H1 (cell line): Measurements from ENCODE around the gene PCYT2. TPM values are rescaled to one million over a fixed set of nuclear protein-coding genes. Genes with fewer than 3 reads are reported as not detected.

Source experiments
- CTCF ChIA-PET: fragments of 300-600 bp; sonication (Branson Sonifier 250); formaldehyde crosslinking; loops from one replicate; lab custom pipeline; 2021; ENCODE audit not compliant: partially characterized antibody; lab: Charles Lee
- POLR2A ChIA-PET: fragments of 300-600 bp; sonication (Branson Sonifier 250); formaldehyde crosslinking; loops from one replicate; lab custom pipeline; 2021; ENCODE audit warnings: inconsistent platforms; ENCODE audit not compliant: partially characterized antibody; lab: Charles Lee
- DNase-seq, 2 experiments: peaks; one replicate each; pipeline versions ENCODE4 v3.0.0 to v3.0.0-alpha.2; 2010 to 2022; ENCODE audit warnings: low spot score in 2 of 2, low read depth in 1 of 2, mixed read lengths in 1 of 2
- FAIRE-seq: peaks from 2 replicates; lab custom pipeline; 2011; peaks lifted over from hg19 to GRCh38; lab: Jason Lieb, UNC
- H2AFZ ChIP-seq: 2 replicates; pipeline ENCODE4 v1.8.1; 2012; ENCODE audit warnings: low read length, inconsistent platforms
- H2AK5ac ChIP-seq: 2 replicates; pipeline ENCODE4 v1.6.1; 2013; ENCODE audit warnings: low read depth, low read length
- H2BK120ac ChIP-seq: replicated peaks from 2 replicates; pipeline ENCODE3; 2013; ENCODE audit warnings: low read depth, low read length, inconsistent platforms
- H2BK12ac ChIP-seq: 2 replicates; pipeline ENCODE4 v1.6.1; 2013; ENCODE audit warnings: low read depth, low read length
- H2BK15ac ChIP-seq: 2 replicates; pipeline ENCODE4 v1.6.1; 2013; ENCODE audit warnings: low read length
- H2BK20ac ChIP-seq: 2 replicates; pipeline ENCODE4 v1.6.1; 2013; ENCODE audit warnings: low read length
- H2BK5ac ChIP-seq: 2 replicates; pipeline ENCODE4 v1.6.1; 2013; ENCODE audit warnings: low read depth, low read length
- H3K14ac ChIP-seq: 2 replicates; pipeline ENCODE4 v1.6.1; 2013; ENCODE audit warnings: inconsistent platforms; ENCODE audit not compliant: insufficient read length
- H3K18ac ChIP-seq: 2 replicates; pipeline ENCODE4 v1.6.1; 2013; ENCODE audit warnings: low read length; ENCODE audit errors: extremely low read depth
- H3K23ac ChIP-seq: 2 replicates; pipeline ENCODE4 v1.6.1; 2013; ENCODE audit warnings: inconsistent platforms; ENCODE audit not compliant: insufficient read length
- H3K23me2 ChIP-seq: 2 replicates; pipeline ENCODE4 v1.6.1; 2013; ENCODE audit warnings: low read depth, low read length
- H3K27ac ChIP-seq: 2 replicates; pipeline ENCODE4 v1.6.1; 2011; ENCODE audit warnings: low read depth, low read length, inconsistent platforms
- H3K27me3 ChIP-seq, 4 experiments: replicated peaks in 1 of 4; 1 replicate in 1 of 4; 2 replicates in 3 of 4; pipeline versions ENCODE4 v1.6.1 to v1.8.1; 2011 to 2013; ENCODE audit warnings: low read length in 3 of 4, mild to moderate bottlenecking in 3 of 4, inconsistent platforms in 2 of 4, mixed read lengths in 2 of 4, moderate library complexity in 1 of 4; ENCODE audit not compliant: control insufficient read depth in 3 of 4, insufficient read depth in 3 of 4; ENCODE audit errors: extremely low read depth in 1 of 4
- H3K36me3 ChIP-seq, 4 experiments: 2 replicates each; pipeline versions ENCODE4 v1.6.1 to v1.8.1; 2011 to 2013; ENCODE audit warnings: mild to moderate bottlenecking in 4 of 4, low read length in 3 of 4, moderate library complexity in 2 of 4, control low read depth in 1 of 4, inconsistent platforms in 1 of 4; ENCODE audit not compliant: insufficient read depth in 4 of 4, control insufficient read depth in 2 of 4
- H3K4ac ChIP-seq: replicated peaks from 2 replicates; pipeline ENCODE3; 2013; ENCODE audit warnings: low read length, low read depth, mixed read lengths, inconsistent platforms; ENCODE audit not compliant: insufficient read length
- H3K4me1 ChIP-seq, 4 experiments: replicated peaks in 1 of 4; 1 replicate in 1 of 4; 2 replicates in 3 of 4; pipeline versions ENCODE4 v1.6.1 to v1.8.1; 2011 to 2013; ENCODE audit warnings: low read length in 3 of 4, inconsistent platforms in 2 of 4, mixed read lengths in 1 of 4; ENCODE audit not compliant: insufficient read depth in 4 of 4, control insufficient read depth in 3 of 4
- H3K4me2 ChIP-seq, 2 experiments: 2 replicates each; pipeline versions ENCODE4 v1.6.1 to v1.8.1; 2011 to 2013; ENCODE audit warnings: low read depth in 2 of 2, low read length in 2 of 2, control low read depth in 1 of 2, inconsistent platforms in 1 of 2, mild to moderate bottlenecking in 1 of 2; ENCODE audit not compliant: insufficient read depth in 1 of 2
- H3K4me3 ChIP-seq, 4 experiments: fragments of 200-600, 300-600 bp in 1 of 4; sonication (generic), shearing (Covaris generic), sonication (Bioruptor Twin) in 1 of 4; 2 replicates each; pipeline versions ENCODE4 v1.5.1 to v1.8.1; 2011 to 2016; ENCODE audit warnings: low read length in 4 of 4, low read depth in 3 of 4, control low read depth in 2 of 4, inconsistent platforms in 2 of 4, mild to moderate bottlenecking in 2 of 4, mixed read lengths in 1 of 4, moderate library complexity in 1 of 4; ENCODE audit not compliant: insufficient read depth in 2 of 4; ENCODE audit errors: extremely low read depth in 1 of 4
- H3K56ac ChIP-seq: replicated peaks from 2 replicates; pipeline ENCODE3; 2013; ENCODE audit warnings: low read depth, mild to moderate bottlenecking, mixed read lengths, low read length, inconsistent platforms; ENCODE audit not compliant: insufficient read length
- H3K79me1 ChIP-seq: 2 replicates; pipeline ENCODE4 v1.6.1; 2013; ENCODE audit warnings: low read depth, low read length, control low read depth
- H3K79me2 ChIP-seq, 2 experiments: 2 replicates each; pipeline versions ENCODE4 v1.6.1 to v1.8.1; 2012 to 2013; ENCODE audit warnings: low read length in 2 of 2, mild to moderate bottlenecking in 2 of 2, inconsistent platforms in 1 of 2; ENCODE audit not compliant: insufficient read depth in 2 of 2, control insufficient read depth in 1 of 2
- H3K9ac ChIP-seq, 4 experiments: replicated peaks in 1 of 4; 1 replicate in 1 of 4; 2 replicates in 3 of 4; pipeline versions ENCODE4 v1.6.1 to v1.8.1; 2011 to 2013; ENCODE audit warnings: low read depth in 3 of 4, low read length in 3 of 4, control low read depth in 2 of 4, mild to moderate bottlenecking in 2 of 4, moderate library complexity in 2 of 4, inconsistent platforms in 1 of 4; ENCODE audit errors: extremely low read depth in 1 of 4
- H3K9me3 ChIP-seq, 2 experiments: 2 replicates each; pipeline versions ENCODE4 v1.6.1 to v1.8.1; 2012 to 2013; ENCODE audit warnings: mild to moderate bottlenecking in 2 of 2, moderate library complexity in 2 of 2, control low read depth in 1 of 2, inconsistent platforms in 1 of 2, low read depth in 1 of 2, low read length in 1 of 2, mixed read lengths in 1 of 2; ENCODE audit not compliant: insufficient read depth in 2 of 2
- H4K20me1 ChIP-seq, 2 experiments: replicated peaks in 1 of 2; 2 replicates each; pipeline versions ENCODE3 to v1.8.1; 2011 to 2013; ENCODE audit warnings: inconsistent platforms in 2 of 2, low read length in 2 of 2, mild to moderate bottlenecking in 1 of 2; ENCODE audit not compliant: insufficient read depth in 2 of 2, control insufficient read depth in 1 of 2
- H4K5ac ChIP-seq: 2 replicates; pipeline ENCODE4 v1.6.1; 2013; ENCODE audit warnings: low read length, low read depth, mixed read lengths, inconsistent platforms; ENCODE audit not compliant: insufficient read length
- H4K8ac ChIP-seq: 2 replicates; pipeline ENCODE4 v1.8.0; 2013; ENCODE audit warnings: mild to moderate bottlenecking, moderate library complexity, low read length, inconsistent platforms; ENCODE audit not compliant: insufficient read depth; ENCODE audit errors: extremely low read depth
- H4K91ac ChIP-seq: replicated peaks from 2 replicates; pipeline ENCODE3; 2013; ENCODE audit warnings: low read length, mixed read lengths, inconsistent platforms; ENCODE audit not compliant: insufficient read length
- ATF3 ChIP-seq: IDR thresholded peaks from 2 replicates; pipeline ENCODE4 v1.6.1; 2011; ENCODE audit warnings: low read depth, mild to moderate bottlenecking, low read length; ENCODE audit not compliant: insufficient read depth
- BRCA1 ChIP-seq: IDR thresholded peaks from 2 replicates; pipeline ENCODE4 v1.6.1; 2012; ENCODE audit warnings: low read depth, low read length, improper control_type of control experiment
- CHD1 ChIP-seq: IDR thresholded peaks from 2 replicates; pipeline ENCODE4 v1.6.1; 2012; ENCODE audit warnings: low read depth, low read length, improper control_type of control experiment
- CTCF ChIP-seq, 3 experiments: IDR thresholded peaks; 1 replicate in 2 of 3; 2 replicates in 1 of 3; pipeline versions ENCODE4 v1.5.1 to v1.6.1; 2011; ENCODE audit warnings: low read length in 3 of 3, mild to moderate bottlenecking in 3 of 3, inconsistent platforms in 2 of 3, low read depth in 1 of 3, moderate library complexity in 1 of 3; ENCODE audit not compliant: insufficient read depth in 1 of 3; ENCODE audit errors: control extremely low read depth in 1 of 3
- EGR1 ChIP-seq: IDR thresholded peaks from 2 replicates; pipeline ENCODE4 v1.6.1; 2011; ENCODE audit warnings: low read depth, low read length, borderline replicate concordance
- HDAC6 ChIP-seq: IDR thresholded peaks from one replicate; pipeline ENCODE4 v1.7.1; 2012; ENCODE audit warnings: low read depth, mild to moderate bottlenecking, inconsistent platforms, low read length, moderate library complexity
- MAFK ChIP-seq: IDR thresholded peaks from 2 replicates; pipeline ENCODE4 v1.6.1; 2012; ENCODE audit warnings: low read depth, mild to moderate bottlenecking, improper control_type of control experiment, low read length
- SP1 ChIP-seq: IDR thresholded peaks from 2 replicates; pipeline ENCODE4 v1.6.1; 2011; ENCODE audit warnings: low read depth, low read length
- SUZ12 ChIP-seq: fragments of 200-600 bp; sonication (generic); IDR thresholded peaks from 2 replicates; pipeline ENCODE4 v1.6.1; 2012; ENCODE audit warnings: mild to moderate bottlenecking, inconsistent platforms, low read length, moderate library complexity, mixed read lengths
- WGBS, 2 experiments: shearing (Covaris generic) in 1 of 2; methylation state at CpG; one replicate each; pipeline versions ENCODE4 v1.1.6 to v1.1.7; 2013 to 2015; ENCODE audit warnings: low lambda C conversion rate in 2 of 2, mixed read lengths in 2 of 2, inconsistent platforms in 1 of 2, low coverage in 1 of 2, missing lambda C conversion rate in 1 of 2; ENCODE audit not compliant: insufficient replicate concordance in 2 of 2, insufficient coverage in 1 of 2, insufficient read length in 1 of 2; ENCODE audit errors: extremely low coverage in 1 of 2, missing lambda C conversion rate in 1 of 2; 5-methylcytosine and 5-hydroxymethylcytosine counted together
- polyA plus RNA-seq, 7 experiments: library from polyadenylated mRNA; depleted of rRNA in 3 of 7; stranded (reverse) in 5 of 7; unstranded in 2 of 7; fragments of >200 nt in 5 of 7; fragments of 200-250 nt in 2 of 7; gene quantifications; 1 replicate in 5 of 7; 2 replicates in 1 of 7; 4 replicates in 1 of 7; pipeline versions ENCODE4 v1.2.1 to v1.2.3, GENCODE V29; 2011 to 2013; ENCODE audit warnings: missing spikeins in 2 of 7, mixed read lengths in 2 of 7
- total RNA-seq: library from RNA; stranded (reverse); fragmentation: NEBNext Ultra II Directional; extraction: Animal tissue kit (Norgen Biotek cat#: 25700); gene quantifications from 2 replicates; pipeline ENCODE4 v1.2.1, GENCODE V29; 2021

PCYT2 gene
- total and polyA plus RNA-seq, 2 of the 8 experiments (the other 6 are each of a cell fraction or from before 2014, with no cell fraction given): 29.9 to 31.3 TPM

- Histone ChIP-seq H3K4me3 (no peak overlapping the region), H3K56ac (no peak overlapping the region), H3K14ac (no peak overlapping the region), H2AK5ac (no peak overlapping the region), H2BK15ac (no peak overlapping the region), H2BK20ac (no peak overlapping the region), H3K36me3 (peaks cover 0 to 25% (median 10%) of the 10 kb centered on the region in 4 experiments; a peak in 5 of 8 replicates), H2BK120ac (no peak overlapping the region), H3K9me3 (no peaks in the 10 kb centered on the region), H3K79me2 (no peaks in the 10 kb centered on the region; a peak in 1 of 4 replicates), H3K4ac (no peak overlapping the region), H4K8ac (no peak overlapping the region), H2BK12ac (no peak overlapping the region), H4K20me1 (peaks cover 7 to 23% of the 10 kb centered on the region in 2 experiments), H3K27ac (no peak overlapping the region), H3K9ac (no peak overlapping the region), H3K4me2 (no peak overlapping the region), H3K27me3 (peaks cover 0 to 12% (median 9%) of the 10 kb centered on the region in 4 experiments; a peak in 4 of 7 replicates), H3K79me1 (no peaks in the 10 kb centered on the region), H4K5ac (no peak overlapping the region), H2BK5ac (no peak overlapping the region), H3K23ac (no peak overlapping the region), H2AFZ (no peak overlapping the region), H3K4me1 (peaks cover 0 to 13% (median 3%) of the 10 kb centered on the region in 4 experiments; a peak in 5 of 7 replicates), H3K18ac (no peak overlapping the region), H4K91ac (no peak overlapping the region), H3K23me2 (peaks cover 8% of the 10 kb centered on the region; the same call in 1 of the 2 replicates)
- FAIRE-seq (no peak), DNase-seq (no peak)
- ChIA-PET POLR2A (interaction anchor here (1.1 to 14.6 kb wide), 15 partner anchors 7 to 127 kb away, joined by 3 to 150 read pairs (median 6); partner anchors contain the start of genes MAFG, NOTUM, PCYT2 and RAC3), CTCF (interaction anchor here (1.1 to 3.8 kb wide), 6 partner anchors 26 to 370 kb away, joined by 3 to 9 read pairs (median 3); no protein-coding TSS in a partner anchor)
- WGBS, 2 experiments: 93% methylated on average over 7 of the region's 9 CpGs; no CpG with 5 or more reads in 1 of the 2 experiments
- TF ChIP-seq SP1 (no peak), CHD1 (no peak), MAFK (no peak), HDAC6 (no peak), CTCF (IDR thresholded peaks at IDR 0.05; ENCODE audit: control extremely low read depth in 1 of 3, insufficient read depth in 1 of 3, low read depth in 1 of 3, low read length in 3 of 3) (no peak), BRCA1 (no peak), ATF3 (no peak), SUZ12 (no peak), EGR1 (no peak)
These were observed 21.3 kb upstream of the PCYT2 start for GRCh38 chr17:81932333-81932983.
